Erythroblast (primary cell): ENCODE data around the gene ALPI.

Experiments used
- GATA1 ChIP-seq: IDR thresholded peaks from 2 replicates; pipeline ENCODE4 v1.6.1; 2011; ENCODE audit warnings: low read depth, mild to moderate bottlenecking, control low read depth, low read length, moderate library complexity
- POLR2A ChIP-seq: IDR thresholded peaks from 2 replicates; pipeline ENCODE4 v1.6.1; 2011; ENCODE audit warnings: mild to moderate bottlenecking, low read length

DNA sequence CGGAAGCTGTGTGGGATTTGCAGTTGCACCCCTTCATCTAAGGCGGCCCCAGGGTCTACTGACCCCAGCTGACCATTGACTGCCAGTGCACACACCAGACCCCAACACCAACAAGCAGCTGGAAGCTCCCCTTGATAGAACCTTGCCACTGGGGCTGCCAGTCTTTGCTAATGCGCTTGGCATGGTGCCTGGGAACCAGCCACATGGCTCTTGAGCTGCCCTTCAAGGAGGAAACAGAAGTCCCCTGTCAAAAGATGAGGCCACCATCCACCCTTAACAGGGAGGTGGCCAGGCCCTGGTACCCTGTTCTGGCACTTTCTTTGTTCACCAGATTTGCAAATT, 8.6 kb downstream of the ALPI start:
- TF ChIP-seq POLR2A (no peak), GATA1 (no peak)
